ENCODE results near the gene ZNF770.

The ZNF770 gene, protein sequence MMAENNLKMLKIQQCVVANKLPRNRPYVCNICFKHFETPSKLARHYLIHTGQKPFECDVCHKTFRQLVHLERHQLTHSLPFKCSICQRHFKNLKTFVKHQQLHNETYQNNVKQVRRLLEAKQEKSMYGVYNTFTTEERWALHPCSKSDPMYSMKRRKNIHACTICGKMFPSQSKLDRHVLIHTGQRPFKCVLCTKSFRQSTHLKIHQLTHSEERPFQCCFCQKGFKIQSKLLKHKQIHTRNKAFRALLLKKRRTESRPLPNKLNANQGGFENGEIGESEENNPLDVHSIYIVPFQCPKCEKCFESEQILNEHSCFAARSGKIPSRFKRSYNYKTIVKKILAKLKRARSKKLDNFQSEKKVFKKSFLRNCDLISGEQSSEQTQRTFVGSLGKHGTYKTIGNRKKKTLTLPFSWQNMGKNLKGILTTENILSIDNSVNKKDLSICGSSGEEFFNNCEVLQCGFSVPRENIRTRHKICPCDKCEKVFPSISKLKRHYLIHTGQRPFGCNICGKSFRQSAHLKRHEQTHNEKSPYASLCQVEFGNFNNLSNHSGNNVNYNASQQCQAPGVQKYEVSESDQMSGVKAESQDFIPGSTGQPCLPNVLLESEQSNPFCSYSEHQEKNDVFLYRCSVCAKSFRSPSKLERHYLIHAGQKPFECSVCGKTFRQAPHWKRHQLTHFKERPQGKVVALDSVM

DNA sequence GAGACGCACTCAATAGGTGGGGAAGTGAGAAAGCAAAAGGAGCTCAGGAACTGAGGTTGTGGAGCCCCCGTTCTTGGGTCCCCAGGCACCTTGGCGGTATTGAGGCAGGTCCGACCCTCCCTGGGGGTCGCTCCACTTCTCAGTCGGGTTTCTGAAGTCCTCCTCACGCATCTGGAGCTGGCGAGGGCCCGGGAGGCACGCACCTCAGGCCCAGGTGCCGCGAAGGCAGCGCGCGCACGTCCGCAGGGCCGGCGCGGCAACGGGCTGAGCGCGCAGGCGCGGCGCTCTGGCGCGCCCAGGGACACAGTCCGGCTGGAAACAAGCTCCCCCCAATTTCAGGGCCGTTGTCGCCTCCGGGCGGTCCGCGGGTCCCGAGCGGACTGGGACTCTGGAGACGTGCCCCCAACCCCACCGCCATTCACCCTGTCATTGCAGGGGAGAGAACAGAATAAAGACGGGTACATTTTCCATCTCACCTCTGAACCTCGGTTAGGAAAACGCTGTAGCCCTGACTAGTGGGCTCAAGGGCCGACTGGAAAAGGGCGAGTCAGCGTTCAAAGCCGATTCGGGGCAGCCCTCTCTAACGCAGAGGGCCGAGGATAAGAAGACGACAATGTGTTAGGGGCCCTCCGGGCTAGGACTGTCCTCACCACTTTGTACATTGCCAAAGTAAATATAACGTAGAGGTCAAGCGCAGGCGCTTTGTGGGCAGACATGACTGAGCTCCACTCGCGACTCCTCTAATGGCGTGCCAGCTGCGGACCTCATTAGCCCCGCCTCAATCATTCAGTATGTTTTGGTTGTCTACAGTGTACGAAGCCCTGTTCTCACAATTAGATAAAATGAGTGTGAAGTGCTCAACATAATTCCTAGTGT, at the start of gene ZNF770:
Gene ZNF770, minus strand, starts transcription at position 261 of the 876 bp plus-strand sequence. CDS start 4,853 bp downstream, outside the sequence.
- Histone ChIP-seq H3K4me1 (ENCODE audit: control insufficient read depth, insufficient read depth, low read length) (peaks cover 30% of the 10 kb centered on the region), H3K27me3 (ENCODE audit: control insufficient read depth, insufficient read depth, low read length) (no peaks in the 10 kb centered on the region)

DNA sequence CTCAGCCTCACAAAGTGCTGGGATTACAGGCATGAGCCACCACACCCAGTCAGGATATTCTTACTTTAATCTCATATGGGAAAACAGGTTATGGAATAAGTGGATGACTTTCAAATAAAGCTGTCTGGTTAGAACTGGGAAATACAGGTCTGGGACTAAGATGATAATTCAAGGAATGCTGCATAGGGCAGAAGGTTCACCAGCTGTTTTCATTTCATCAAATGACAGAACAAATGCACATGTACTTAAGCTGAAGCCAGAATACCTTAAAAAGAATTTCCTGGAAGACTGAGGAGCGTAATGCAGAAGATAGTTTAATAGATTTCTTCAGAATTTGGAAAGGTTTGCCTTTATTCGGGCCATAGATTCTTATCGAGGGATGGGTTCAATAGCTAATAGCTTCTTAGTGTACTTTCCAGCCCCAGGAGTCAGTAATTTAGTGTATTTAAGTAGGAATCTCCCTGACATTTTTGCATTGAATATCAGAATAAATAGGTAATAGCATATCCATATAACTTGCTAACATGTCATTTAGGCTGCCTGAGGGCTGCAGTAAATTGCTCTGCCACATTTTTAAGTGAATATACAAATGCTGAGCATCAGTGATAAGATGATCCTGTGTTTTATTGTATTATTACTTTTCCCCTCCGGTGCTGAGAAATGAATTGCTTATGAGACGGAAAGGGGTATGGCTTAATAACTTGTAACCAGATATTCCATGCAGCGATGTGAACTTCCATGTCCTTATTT, 40.3 kb upstream of the ZNF770 start:
- Histone ChIP-seq H3K4me3 (ENCODE audit: low read depth, low read length) (no peak overlapping the region), H3K27ac (ENCODE audit: low read depth, low read length) (no peak overlapping the region), H3K36me3 (ENCODE audit: control insufficient read depth, insufficient read depth, low read length) (no peaks in the 10 kb centered on the region), H3K9me3 (ENCODE audit: control insufficient read depth, insufficient read depth, low read length) (no peaks in the 10 kb centered on the region), H3K4me1 (ENCODE audit: control insufficient read depth, insufficient read depth, low read length) (peaks cover 8% of the 10 kb centered on the region; the same call in 1 of the 2 replicates), H3K9ac (ENCODE audit: low read depth, low read length) (no peak overlapping the region), H3K27me3 (ENCODE audit: control insufficient read depth, insufficient read depth, low read length) (no peaks in the 10 kb centered on the region)

More for the DNA sequence above, at the start of gene ZNF770:
- Histone ChIP-seq H3K9me3 (ENCODE audit: control insufficient read depth, insufficient read depth, low read length) (no peaks in the 10 kb centered on the region), H3K27ac (ENCODE audit: low read depth, low read length) (peak within 1 kb of the TSS; percentile 89), H3K4me3 (ENCODE audit: low read depth, low read length) (peak within 1 kb of the TSS; percentile 89), H3K9ac (ENCODE audit: low read depth, low read length) (peak within 1 kb of the TSS; percentile 92), H3K36me3 (ENCODE audit: control insufficient read depth, insufficient read depth, low read length) (peaks cover 36% of the 10 kb centered on the region)

DNA sequence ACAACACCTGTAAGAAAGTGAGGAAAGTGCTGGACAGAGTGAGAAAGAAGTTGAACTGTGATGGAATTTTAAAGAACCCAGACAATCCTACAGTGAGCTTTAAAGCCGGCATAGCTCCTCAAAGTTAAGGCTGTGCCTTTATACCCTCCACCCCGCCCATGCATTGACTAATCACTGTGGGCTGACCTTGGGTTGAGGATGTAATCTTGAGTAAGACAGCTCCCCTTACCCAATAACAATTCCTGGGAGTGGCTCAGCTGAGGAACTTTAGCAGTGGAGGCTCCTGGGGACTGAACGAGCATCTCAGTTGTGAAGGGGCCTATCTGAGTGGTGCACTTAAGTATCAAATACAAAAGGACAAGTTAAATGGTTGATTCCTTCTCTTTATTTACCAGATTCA, 35.7 kb upstream of the ZNF770 start:
- Histone ChIP-seq H3K9me3 (ENCODE audit: control insufficient read depth, insufficient read depth, low read length) (no peaks in the 10 kb centered on the region; the same call in 1 of the 2 replicates), H3K27ac (ENCODE audit: low read depth, low read length) (no peak overlapping the region), H3K4me3 (ENCODE audit: low read depth, low read length) (no peak overlapping the region)

DNA sequence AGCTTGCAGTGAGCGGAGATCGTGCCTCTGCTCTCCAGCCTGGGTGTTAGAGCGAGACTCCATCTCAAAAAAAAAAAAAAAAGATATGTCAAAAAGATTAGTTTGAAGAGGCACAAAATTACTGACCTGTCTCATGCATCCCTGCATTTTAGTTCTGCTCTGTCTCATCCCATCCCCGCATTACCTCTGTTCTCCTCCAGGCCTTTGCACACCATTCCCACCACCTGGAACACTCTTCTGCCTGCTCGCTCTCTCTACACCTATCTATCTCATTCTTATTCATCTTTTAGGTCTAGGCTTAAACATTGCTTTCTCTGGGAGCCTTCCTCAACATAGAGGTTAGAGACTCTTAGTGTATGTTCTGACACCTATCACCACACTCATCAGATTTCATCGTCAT, 32.9 kb upstream of the ZNF770 start:
- Histone ChIP-seq H3K27ac (ENCODE audit: low read depth, low read length) (peak overlapping the region; percentile 57), H3K4me3 (ENCODE audit: low read depth, low read length) (no peak overlapping the region), H3K27me3 (ENCODE audit: control insufficient read depth, insufficient read depth, low read length) (no peaks in the 10 kb centered on the region; the same call in 1 of the 2 replicates), H3K36me3 (ENCODE audit: control insufficient read depth, insufficient read depth, low read length) (no peaks in the 10 kb centered on the region), H3K9ac (ENCODE audit: low read depth, low read length) (no peak overlapping the region), H3K4me1 (ENCODE audit: control insufficient read depth, insufficient read depth, low read length) (peaks cover 22% of the 10 kb centered on the region), H3K9me3 (ENCODE audit: control insufficient read depth, insufficient read depth, low read length) (no peaks in the 10 kb centered on the region; the same call in 1 of the 2 replicates)

More for the DNA sequence above, 35.7 kb upstream of the ZNF770 start:
- Histone ChIP-seq H3K36me3 (ENCODE audit: control insufficient read depth, insufficient read depth, low read length) (no peaks in the 10 kb centered on the region), H3K4me1 (ENCODE audit: control insufficient read depth, insufficient read depth, low read length) (peaks cover 16% of the 10 kb centered on the region), H3K27me3 (ENCODE audit: control insufficient read depth, insufficient read depth, low read length) (no peaks in the 10 kb centered on the region; the same call in 1 of the 2 replicates), H3K9ac (ENCODE audit: low read depth, low read length) (no peak overlapping the region)

DNA sequence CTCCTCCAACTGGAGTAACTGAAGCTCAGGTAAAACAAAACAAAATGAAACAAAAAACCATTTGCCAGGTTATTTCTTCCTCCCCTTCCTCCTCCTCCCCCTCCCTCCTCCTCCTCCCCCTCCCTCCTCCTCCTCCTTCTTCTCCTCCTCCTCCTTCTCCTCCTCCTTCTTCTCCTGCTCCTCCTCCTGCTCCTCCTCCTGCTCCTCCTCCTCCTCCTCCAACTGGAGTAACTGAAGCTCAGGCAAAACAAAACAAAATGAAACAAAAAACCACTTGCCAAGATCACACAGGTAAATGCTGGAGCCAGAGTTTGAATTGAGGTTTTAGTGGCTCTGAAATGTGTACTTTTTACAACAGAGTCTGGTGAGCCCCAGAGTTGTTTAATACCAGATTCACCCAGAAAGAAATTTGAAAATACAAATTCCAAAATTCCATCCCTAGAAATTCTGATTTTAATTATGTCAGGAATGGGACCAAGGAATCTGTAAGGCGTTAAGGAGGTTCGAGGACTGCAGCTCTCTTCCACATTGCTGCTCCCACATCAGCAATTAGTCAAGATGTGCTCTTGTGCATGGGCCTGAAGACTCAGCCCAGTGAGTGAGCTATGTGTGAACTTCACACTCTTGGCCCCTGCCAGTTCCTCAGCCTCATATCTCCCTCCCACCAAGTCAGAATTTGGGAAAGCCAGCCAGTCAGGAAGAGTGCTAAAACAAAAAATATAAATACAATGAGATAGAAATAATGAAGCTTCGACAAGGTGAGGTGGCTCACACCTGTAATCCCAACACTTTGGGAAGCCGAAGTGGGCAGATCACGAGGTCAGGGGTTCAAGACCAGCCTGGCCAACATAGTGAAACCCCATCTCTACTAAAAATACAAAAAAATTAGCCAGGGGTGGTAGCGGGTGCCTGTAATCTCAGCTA, 31.6 kb upstream of the ZNF770 start:
- H3K4me3 ChIP-seq (ENCODE audit: low read depth, low read length) = no peak overlapping the region
- peaks cover 22% of the 10 kb centered on the region for H3K4me1 ChIP-seq (ENCODE audit: control insufficient read depth, insufficient read depth, low read length)
- H3K9ac ChIP-seq (ENCODE audit: low read depth, low read length) = no peak overlapping the region
- H3K27me3 ChIP-seq (ENCODE audit: control insufficient read depth, insufficient read depth, low read length) = no peaks in the 10 kb centered on the region; the same call in 1 of the 2 replicates
- H3K36me3 ChIP-seq (ENCODE audit: control insufficient read depth, insufficient read depth, low read length) = no peaks in the 10 kb centered on the region
- H3K9me3 ChIP-seq (ENCODE audit: control insufficient read depth, insufficient read depth, low read length) = no peaks in the 10 kb centered on the region; the same call in 1 of the 2 replicates
- peak overlapping the region; percentile 66 for H3K27ac ChIP-seq (ENCODE audit: low read depth, low read length)

DNA sequence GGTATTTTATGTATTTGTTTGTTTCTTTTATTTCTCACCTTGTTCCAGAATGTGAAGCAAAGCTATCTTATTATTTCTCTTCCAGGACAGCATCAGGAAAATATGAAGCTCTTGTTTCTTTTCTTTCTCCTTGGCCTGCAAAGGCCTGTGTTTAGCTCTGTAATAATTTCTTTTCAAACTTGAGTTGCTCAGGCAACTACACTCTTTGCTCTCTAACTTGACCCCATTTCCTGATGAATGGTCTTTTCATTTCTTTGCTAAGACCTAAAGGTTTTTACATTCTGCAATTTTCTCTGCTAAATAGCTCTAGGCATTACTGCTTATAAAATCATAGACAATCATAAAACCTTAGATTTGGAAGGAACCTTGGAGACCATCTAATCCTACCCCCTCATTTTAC, 26.2 kb upstream of the ZNF770 start:
- Histone ChIP-seq H3K36me3 (ENCODE audit: control insufficient read depth, insufficient read depth, low read length) (no peaks in the 10 kb centered on the region), H3K9ac (ENCODE audit: low read depth, low read length) (no peak overlapping the region), H3K9me3 (ENCODE audit: control insufficient read depth, insufficient read depth, low read length) (no peaks in the 10 kb centered on the region), H3K4me3 (ENCODE audit: low read depth, low read length) (no peak overlapping the region), H3K27me3 (ENCODE audit: control insufficient read depth, insufficient read depth, low read length) (no peaks in the 10 kb centered on the region), H3K27ac (ENCODE audit: low read depth, low read length) (no peak overlapping the region), H3K4me1 (ENCODE audit: control insufficient read depth, insufficient read depth, low read length) (peaks cover 15% of the 10 kb centered on the region)

DNA sequence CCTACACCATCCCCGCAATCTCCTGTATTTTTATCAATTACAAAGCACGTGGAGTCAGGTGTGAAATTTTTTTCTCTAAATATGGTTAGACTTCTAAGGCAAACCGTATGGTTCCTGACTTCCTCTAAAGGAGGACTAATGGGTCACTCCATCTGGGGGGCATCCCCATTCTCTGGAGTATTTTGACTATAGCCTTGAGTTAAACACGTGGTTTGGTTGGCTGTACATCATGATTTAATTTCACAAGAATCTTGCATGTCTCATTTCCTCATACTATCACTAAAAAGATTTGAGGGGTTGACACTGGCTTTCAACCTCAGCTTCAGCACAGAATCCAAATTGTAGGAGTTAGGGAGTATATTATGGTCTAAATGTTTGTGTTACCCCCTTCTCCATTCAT, 25.3 kb upstream of the ZNF770 start:
- Histone ChIP-seq H3K4me3 (ENCODE audit: low read depth, low read length) (no peak overlapping the region), H3K9ac (ENCODE audit: low read depth, low read length) (no peak overlapping the region), H3K27ac (ENCODE audit: low read depth, low read length) (no peak overlapping the region), H3K4me1 (ENCODE audit: control insufficient read depth, insufficient read depth, low read length) (peaks cover 11% of the 10 kb centered on the region; the same call in 1 of the 2 replicates), H3K36me3 (ENCODE audit: control insufficient read depth, insufficient read depth, low read length) (no peaks in the 10 kb centered on the region), H3K9me3 (ENCODE audit: control insufficient read depth, insufficient read depth, low read length) (no peaks in the 10 kb centered on the region), H3K27me3 (ENCODE audit: control insufficient read depth, insufficient read depth, low read length) (no peaks in the 10 kb centered on the region)

DNA sequence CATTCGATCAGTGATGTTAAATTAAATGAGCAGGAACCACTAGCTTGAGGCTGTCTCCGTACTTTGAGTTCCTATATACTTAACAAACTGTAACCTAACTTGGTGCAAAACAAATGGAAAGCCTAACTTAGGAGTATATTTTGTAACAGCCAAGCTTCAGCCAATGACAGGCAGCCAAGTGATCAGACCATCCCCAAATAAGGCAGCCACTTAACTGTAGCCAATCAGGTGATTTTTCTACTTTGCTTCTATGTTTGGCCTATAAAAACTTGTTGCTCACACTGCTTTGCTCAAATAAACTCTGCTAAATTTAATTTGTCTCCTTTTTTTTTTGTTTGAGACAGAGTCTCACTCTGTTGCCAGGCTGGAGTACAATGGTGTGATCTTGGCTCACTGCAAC, 19.3 kb upstream of the ZNF770 start:
- Histone ChIP-seq H3K4me1 (ENCODE audit: control insufficient read depth, insufficient read depth, low read length) (no peaks in the 10 kb centered on the region), H3K27me3 (ENCODE audit: control insufficient read depth, insufficient read depth, low read length) (no peaks in the 10 kb centered on the region)

DNA sequence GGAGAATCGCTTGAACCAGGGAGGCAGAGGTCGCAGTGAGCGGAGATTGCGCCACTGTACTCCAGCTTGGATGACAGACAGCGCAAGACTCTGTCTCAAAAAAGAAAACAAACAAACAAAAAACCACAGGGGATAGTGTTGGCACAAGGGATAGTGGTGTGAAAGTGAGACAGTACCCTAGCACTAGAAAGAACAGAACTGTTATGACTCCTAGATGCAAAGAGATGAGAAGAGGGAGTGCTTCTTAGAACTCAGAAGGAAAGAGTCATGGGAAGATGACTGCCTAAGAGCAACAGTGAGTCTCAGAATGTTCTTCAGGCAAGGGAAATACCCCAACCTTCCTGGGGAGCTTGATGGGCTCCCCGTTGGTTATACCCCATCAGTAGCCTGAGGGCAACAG, 17.8 kb upstream of the ZNF770 start:
- Histone ChIP-seq H3K27me3 (ENCODE audit: control insufficient read depth, insufficient read depth, low read length) (no peaks in the 10 kb centered on the region), H3K9ac (ENCODE audit: low read depth, low read length) (no peak overlapping the region), H3K27ac (ENCODE audit: low read depth, low read length) (no peak overlapping the region), H3K4me1 (ENCODE audit: control insufficient read depth, insufficient read depth, low read length) (no peaks in the 10 kb centered on the region), H3K4me3 (ENCODE audit: low read depth, low read length) (no peak overlapping the region), H3K9me3 (ENCODE audit: control insufficient read depth, insufficient read depth, low read length) (no peaks in the 10 kb centered on the region), H3K36me3 (ENCODE audit: control insufficient read depth, insufficient read depth, low read length) (no peaks in the 10 kb centered on the region)

More for the DNA sequence above, 19.3 kb upstream of the ZNF770 start:
- Histone ChIP-seq H3K4me3 (ENCODE audit: low read depth, low read length) (no peak overlapping the region), H3K9me3 (ENCODE audit: control insufficient read depth, insufficient read depth, low read length) (no peaks in the 10 kb centered on the region), H3K27ac (ENCODE audit: low read depth, low read length) (no peak overlapping the region), H3K9ac (ENCODE audit: low read depth, low read length) (no peak overlapping the region), H3K36me3 (ENCODE audit: control insufficient read depth, insufficient read depth, low read length) (no peaks in the 10 kb centered on the region)
